HCT116 (cell line): ENCODE data around the gene MAMSTR. TPM values are rescaled to one million over a fixed set of nuclear protein-coding genes. Genes with fewer than 3 reads are reported as not detected.
"Not testable (repeated sequence)": the region's sequence is repeated elsewhere in the genome, so short reads cannot be mapped to it uniquely, and the experiment has no call there.

Source experiments
- ATAC-seq: fragments of 200-7000 bp; cut with Tn5 transposase; 2 replicates; pipeline ENCODE4 v1.9.1; 2020; ENCODE audit warnings: mild to moderate bottlenecking, moderate library complexity
- BruUV-seq: library from RNA; stranded (reverse); fragments of 400-500 nt; replicated peaks from 2 replicates; lab custom pipeline; 2021; lab: Mats Ljungman, UMichigan
- CTCF ChIA-PET: fragments of 300-600 bp; sonication (Branson Sonifier 250); formaldehyde crosslinking; loops from one replicate; lab custom pipeline; 2021; ENCODE audit warnings: antibody characterized with exemption; lab: Charles Lee
- POLR2A ChIA-PET: fragments of 300-600, 350-600 bp; sonication (Branson Sonifier 250); formaldehyde crosslinking; loops from one replicate; lab custom pipeline; 2021; ENCODE audit warnings: antibody characterized with exemption; lab: Charles Lee
- RAD21 ChIA-PET, 2 experiments: fragments of 300-600 bp; sonication (Branson Sonifier 250); formaldehyde crosslinking; loops; one replicate each; lab custom pipeline; 2023; ENCODE audit warnings: low total read pairs in 2 of 2; ENCODE audit not compliant: uncharacterized antibody in 2 of 2, unreplicated experiment in 2 of 2, low non-redundant PET in 1 of 2; lab: Charles Lee
- DNase-seq: peaks from one replicate; pipeline ENCODE4 v3.0.0-alpha.2; 2010; ENCODE audit warnings: low read depth, low spot score
- H2AFZ ChIP-seq: fragments of 200-600 bp; shearing (Covaris generic), sonication (generic); 2 replicates; pipeline ENCODE4 v1.6.1; 2017; ENCODE audit warnings: low read depth, mixed run types, mixed read lengths, antibody characterized with exemption, low read length; ENCODE audit not compliant: poor library complexity, severe bottlenecking
- H3K27ac ChIP-seq: 2 replicates; pipeline ENCODE4 v1.5.1; 2012; ENCODE audit warnings: low read depth, low read length
- H3K27me3 ChIP-seq: fragments of 200-600 bp; sonication (generic); 2 replicates; pipeline ENCODE4 v1.6.1; 2016; ENCODE audit warnings: mixed run types, low read length, mixed read lengths; ENCODE audit not compliant: insufficient read depth
- H3K36me3 ChIP-seq, 2 experiments: fragments of 200-500 bp in 1 of 2; fragments of 200-600 bp in 1 of 2; sonication (Bioruptor generic) in 1 of 2; sonication (generic) in 1 of 2; 2 replicates each; pipeline versions ENCODE4 v1.5.1 to v1.6.1; 2014 to 2016; ENCODE audit warnings: low read length in 2 of 2, inconsistent platforms in 1 of 2, mixed read lengths in 1 of 2, mixed run types in 1 of 2; ENCODE audit not compliant: insufficient read depth in 2 of 2, control insufficient read depth in 1 of 2
- H3K4me1 ChIP-seq, 2 experiments: fragments of 200-600 bp in 1 of 2; sonication (generic) in 1 of 2; 2 replicates each; pipeline versions ENCODE4 v1.5.1 to v1.6.1; 2012 to 2017; ENCODE audit warnings: low read length in 2 of 2, inconsistent platforms in 1 of 2, mild to moderate bottlenecking in 1 of 2, mixed read lengths in 1 of 2, mixed run types in 1 of 2, moderate library complexity in 1 of 2; ENCODE audit not compliant: insufficient read depth in 2 of 2, control insufficient read depth in 1 of 2
- H3K4me2 ChIP-seq: fragments of 200-600 bp; sonication (generic); 2 replicates; pipeline ENCODE4 v1.6.1; 2017; ENCODE audit warnings: mixed run types, low read length, mixed read lengths
- H3K4me3 ChIP-seq, 2 experiments: fragments of 200-600 bp in 1 of 2; sonication (generic) in 1 of 2; replicated peaks in 1 of 2; 2 replicates each; pipeline ENCODE4 v1.5.1; 2011 to 2016; ENCODE audit warnings: low read length in 2 of 2, control low read depth in 1 of 2, low read depth in 1 of 2, mild to moderate bottlenecking in 1 of 2, mixed read lengths in 1 of 2, mixed run types in 1 of 2
- H3K79me2 ChIP-seq: fragments of 200-600 bp; sonication (generic); 2 replicates; pipeline ENCODE4 v1.6.1; 2017; ENCODE audit warnings: mild to moderate bottlenecking, mixed run types, low read length, moderate library complexity, mixed read lengths; ENCODE audit not compliant: insufficient read depth
- H3K9ac ChIP-seq: fragments of 200-600 bp; sonication (generic); 2 replicates; pipeline ENCODE4 v1.6.1; 2016; ENCODE audit warnings: low read length, mixed read lengths
- H3K9me2 ChIP-seq: fragments of 200-600 bp; sonication (generic), shearing (Covaris generic); 2 replicates; pipeline ENCODE4 v1.6.1; 2017; ENCODE audit warnings: mixed run types, mild to moderate bottlenecking, moderate library complexity; ENCODE audit not compliant: insufficient read depth
- H3K9me3 ChIP-seq, 2 experiments: fragments of 200-500 bp in 1 of 2; fragments of 200-600 bp in 1 of 2; sonication (Bioruptor generic) in 1 of 2; sonication (generic) in 1 of 2; 2 replicates each; pipeline ENCODE4 v1.6.1; 2014 to 2017; ENCODE audit warnings: low read length in 2 of 2, mixed read lengths in 2 of 2, inconsistent platforms in 1 of 2, low read depth in 1 of 2, mild to moderate bottlenecking in 1 of 2, mixed run types in 1 of 2, moderate library complexity in 1 of 2; ENCODE audit not compliant: control insufficient read depth in 1 of 2, insufficient read depth in 1 of 2
- H4K20me1 ChIP-seq: fragments of 200-600 bp; sonication (generic), shearing (Covaris generic); 2 replicates; pipeline ENCODE4 v1.6.1; 2017; ENCODE audit warnings: mixed run types, mild to moderate bottlenecking, moderate library complexity; ENCODE audit not compliant: insufficient read depth
- ATF3 ChIP-seq: IDR thresholded peaks from 2 replicates; pipeline ENCODE4 v1.6.1; 2012
- CBX3 ChIP-seq: IDR thresholded peaks from 2 replicates; pipeline ENCODE4 v1.6.1; 2012; ENCODE audit warnings: low read depth
- CTCF ChIP-seq, 3 experiments: fragments of 200-600 bp in 1 of 3; sonication (generic) in 1 of 3; IDR thresholded peaks in 2 of 3; conservative IDR thresholded peaks in 1 of 3; 2 replicates each; pipeline ENCODE4 v1.5.1; 2012 to 2017; ENCODE audit warnings: low read depth in 2 of 3, low read length in 2 of 3, antibody characterized with exemption in 1 of 3, borderline replicate concordance in 1 of 3, control low read depth in 1 of 3, mild to moderate bottlenecking in 1 of 3, mixed read lengths in 1 of 3, mixed run types in 1 of 3, moderate library complexity in 1 of 3; ENCODE audit not compliant: insufficient read depth in 1 of 3
- EGR1 ChIP-seq: IDR thresholded peaks from 2 replicates; pipeline ENCODE4 v1.6.1; 2012; ENCODE audit warnings: low read depth
- ELF1 ChIP-seq: IDR thresholded peaks from 2 replicates; pipeline ENCODE4 v1.6.1; 2012; ENCODE audit warnings: low read depth, borderline replicate concordance
- JUND ChIP-seq: IDR thresholded peaks from 2 replicates; pipeline ENCODE4 v1.6.1; 2012
- POLR2A ChIP-seq: IDR thresholded peaks from 2 replicates; pipeline ENCODE4 v1.7.0; 2011; ENCODE audit warnings: borderline replicate concordance; ENCODE audit not compliant: insufficient read depth, insufficient read length; ENCODE audit errors: extremely low read depth
- POLR2AphosphoS5 ChIP-seq: IDR thresholded peaks from 2 replicates; pipeline ENCODE4 v1.6.1; 2011; ENCODE audit warnings: mild to moderate bottlenecking, low read depth, low read length, moderate library complexity
- SIN3A ChIP-seq: IDR thresholded peaks from 2 replicates; pipeline ENCODE4 v1.6.1; 2012; ENCODE audit warnings: low read depth
- SP1 ChIP-seq: IDR thresholded peaks from 2 replicates; pipeline ENCODE4 v1.6.1; 2012; ENCODE audit warnings: low read depth
- TCF7L2 ChIP-seq: IDR thresholded peaks from 2 replicates; pipeline ENCODE4 v1.7.0; 2011; ENCODE audit warnings: borderline replicate concordance, inconsistent platforms; ENCODE audit not compliant: insufficient read depth, insufficient read length; ENCODE audit errors: extremely low read depth
- YY1 ChIP-seq: IDR thresholded peaks from 2 replicates; pipeline ENCODE4 v1.6.1; 2011; ENCODE audit warnings: low read length, low read depth, moderate library complexity, mild to moderate bottlenecking; ENCODE audit not compliant: insufficient replicate concordance; ENCODE audit errors: extremely low read depth
- ZBTB33 ChIP-seq: IDR thresholded peaks from 2 replicates; pipeline ENCODE4 v1.6.1; 2011; ENCODE audit warnings: mild to moderate bottlenecking, low read length, moderate library complexity; ENCODE audit not compliant: insufficient replicate concordance; ENCODE audit errors: extremely low read depth
- ZFX ChIP-seq: fragments of 450-650 bp; IDR thresholded peaks from 2 replicates; pipeline ENCODE4 v1.6.1; 2017
- intact Hi-C: fragments of 100-400 bp; cut with micrococcal nuclease; formaldehyde crosslinking; loops from 2 replicates; pipeline ENCODE4 v1.10.0; 2022
- total RNA-seq: library from RNA; stranded (reverse); gene quantifications from one replicate; pipeline ENCODE4 v1.2.1, GENCODE V29; 2021; ENCODE audit not compliant: unreplicated experiment

MAMSTR gene
- total RNA-seq, 1 experiment from 2014 or later = 1.3 TPM

- intact Hi-C loops = no loop called here
- Histone ChIP-seq H3K4me1 (peaks cover 25 to 30% of the 10 kb centered on the region in 2 experiments), H3K79me2 (no peaks in the 10 kb centered on the region), H3K4me2 (no peak overlapping the region), H2AFZ (no peak overlapping the region), H3K36me3 (no peaks in the 10 kb centered on the region), H4K20me1 (no peaks in the 10 kb centered on the region), H3K27ac (no peak overlapping the region; the same call in 1 of the 2 replicates), H3K27me3 (no peaks in the 10 kb centered on the region), H3K9me3 (no peaks in the 10 kb centered on the region), H3K9me2 (no peaks in the 10 kb centered on the region), H3K4me3 (no peak overlapping the region), H3K9ac (no peak overlapping the region)
- no TSS peak for BruUV-seq
- POLR2A ChIA-PET = no interaction called here
- ATAC-seq (no peak), DNase-seq (no peak)
- CTCF ChIA-PET = no interaction called here
- RAD21 ChIA-PET = no interaction called here
- TF ChIP-seq POLR2AphosphoS5 (no peak), CTCF (IDR thresholded peaks at IDR 0.05 in 2 of 3, conservative IDR thresholded peaks at IDR 0.05 in 1 of 3; ENCODE audit: borderline replicate concordance in 1 of 3, insufficient read depth in 1 of 3, low read depth in 2 of 3, low read length in 2 of 3) (no peak), ZBTB33 (no peak), ELF1 (no peak), POLR2A (no peak), EGR1 (no peak), SP1 (no peak), ZFX (no peak), YY1 (no peak), JUND (no peak), SIN3A (no peak), TCF7L2 (no peak), CBX3 (no peak), ATF3 (no peak)
Observed at GRCh38 chr19:48680436-48681126, 38.9 kb downstream of the MAMSTR start.

- H3K4me3 ChIP-seq, RAD21 ChIA-PET, H4K20me1 ChIP-seq, ATAC-seq, CTCF ChIA-PET, H3K27ac ChIP-seq, DNase-seq, H3K9ac ChIP-seq, H3K27me3 ChIP-seq, H3K9me2 ChIP-seq, H2AFZ ChIP-seq, POLR2A ChIA-PET, BruUV-seq, H3K36me3 ChIP-seq, H3K79me2 ChIP-seq, H3K9me3 ChIP-seq, H3K4me2 ChIP-seq, intact Hi-C loops: not testable (repeated sequence)
- H3K4me1 ChIP-seq = peaks cover 21 to 30% of the 10 kb centered on the region in 2 experiments
Observed at GRCh38 chr19:48680006-48680405, 39.5 kb downstream of the MAMSTR start.
